HFF-Myc (cell line): ENCODE data around the gene MRPL55.

ENCODE experiments used
- DNase-seq: peaks from one replicate; pipeline ENCODE4 v3.0.0-alpha.2; 2011; ENCODE audit warnings: low read depth; ENCODE audit errors: extremely low read depth
- H3K4me3 ChIP-seq: replicated peaks from 2 replicates; pipeline ENCODE4 v1.5.1; 2011; ENCODE audit warnings: low read depth, mild to moderate bottlenecking, control low read depth, low read length
- CTCF ChIP-seq: IDR thresholded peaks from 2 replicates; pipeline ENCODE4 v1.5.1; 2012; ENCODE audit warnings: mild to moderate bottlenecking, low read depth, low read length, control low read depth; ENCODE audit errors: missing control alignments

The MRPL55 gene

GRCh38 chr1:228095938-228096337, 13.2 kb downstream of the MRPL55 start:
- H3K4me3 ChIP-seq, result no peak overlapping the region
- no peak for DNase-seq
- TF ChIP-seq CTCF, result no peak

GRCh38 chr1:228095161-228095560, 13.9 kb downstream of the MRPL55 start:
- DNase-seq, result no peak
- no peak overlapping the region for H3K4me3 ChIP-seq
- TF ChIP-seq CTCF, result no peak

GRCh38 chr1:228094432-228095016, 14.6 kb downstream of the MRPL55 start:
- TF ChIP-seq CTCF, result no peak
- DNase-seq, result no peak
- H3K4me3 ChIP-seq, result no peak overlapping the region

- no peak for DNase-seq
- H3K4me3 ChIP-seq, result no peak overlapping the region
- TF ChIP-seq CTCF, result no peak
Observed at GRCh38 chr1:228093050-228093906, 15.8 kb downstream of the MRPL55 start.

- no peak overlapping the region for H3K4me3 ChIP-seq
- DNase-seq, result no peak
- no peak for TF ChIP-seq CTCF
Observed at GRCh38 chr1:228092342-228093049, 16.6 kb downstream of the MRPL55 start.

GRCh38 chr1:228091084-228091483, 18.0 kb downstream of the MRPL55 start:
- no peak overlapping the region for H3K4me3 ChIP-seq
- TF ChIP-seq CTCF, result no peak
- no peak for DNase-seq
